ENCODE results near the gene MYL10. TPM values are rescaled to one million over a fixed set of nuclear protein-coding genes. Genes with fewer than 3 reads are reported as not detected.
"Not testable (repeated sequence)": the region's sequence is repeated elsewhere in the genome, so short reads cannot be mapped to it uniquely, and the experiment has no call there.

The MYL10 gene
- total RNA-seq, 2 donors from 2014 or later: not detected

GRCh38 chr7:101608772-101609713 lies 20.1 kb downstream of the MYL10 start:
- Histone ChIP-seq H3K9me3 (no peaks in the 10 kb centered on the region), H3K27me3 (replicated peaks; ENCODE audit: insufficient read depth) (no peaks in the 10 kb centered on the region), H3K4me1 (ENCODE audit: control insufficient read depth in 1 of 2, low read depth in 2 of 2) (peaks cover 14 to 16% of the 10 kb centered on the region in 2 donors), H3K27ac (no peak overlapping the region), H3K4me3 (no peak overlapping the region), H3K36me3 (no peaks in the 10 kb centered on the region)
- TF ChIP-seq CTCF (IDR thresholded peaks at IDR 0.05): no peak
- ATAC-seq (ENCODE audit: insufficient number of reproducible peaks, low FRiP score, low read depth) (no peak), DNase-seq (ENCODE audit: low spot score) (no peak)

GRCh38 chr7:101606498-101606923 lies 22.6 kb downstream of the MYL10 start:
- no peak overlapping the region for H3K4me3 ChIP-seq
- no peak overlapping the region for H3K27ac ChIP-seq

GRCh38 chr7:101605611-101606497 lies 23.2 kb downstream of the MYL10 start:
- Histone ChIP-seq H3K9me3 (no peaks in the 10 kb centered on the region), H3K27ac (no peak overlapping the region), H3K27me3 (replicated peaks; ENCODE audit: insufficient read depth) (no peaks in the 10 kb centered on the region), H3K4me3 (no peak overlapping the region), H3K36me3 (no peaks in the 10 kb centered on the region), H3K4me1 (ENCODE audit: control insufficient read depth in 1 of 2, low read depth in 2 of 2) (peaks cover 4 to 12% of the 10 kb centered on the region in 2 donors)
- ATAC-seq (ENCODE audit: insufficient number of reproducible peaks, low FRiP score, low read depth): no peak
- no peak for TF ChIP-seq CTCF (IDR thresholded peaks at IDR 0.05)
- DNase-seq (ENCODE audit: low spot score): no peak

More at GRCh38 chr7:101606498-101606923, 22.6 kb downstream of the MYL10 start:
- no peaks in the 10 kb centered on the region for H3K9me3 ChIP-seq
- no peak for TF ChIP-seq CTCF (IDR thresholded peaks at IDR 0.05)
- ATAC-seq (ENCODE audit: insufficient number of reproducible peaks, low FRiP score, low read depth) (no peak), DNase-seq (ENCODE audit: low spot score) (no peak)
- H3K27me3 ChIP-seq (replicated peaks; ENCODE audit: insufficient read depth): no peaks in the 10 kb centered on the region
- peaks cover 4 to 12% of the 10 kb centered on the region in 2 donors for H3K4me1 ChIP-seq (ENCODE audit: control insufficient read depth in 1 of 2, low read depth in 2 of 2)
- no peaks in the 10 kb centered on the region for H3K36me3 ChIP-seq

- H3K27ac ChIP-seq; ATAC-seq (ENCODE audit: insufficient number of reproducible peaks, low FRiP score, low read depth): not testable (repeated sequence)
- H3K4me1 ChIP-seq (ENCODE audit: control insufficient read depth in 1 of 2, low read depth in 2 of 2): peaks cover 4 to 12% of the 10 kb centered on the region in 2 donors
Observed at GRCh38 chr7:101604934-101605332, 24.2 kb downstream of the MYL10 start.

GRCh38 chr7:101604331-101604933 lies 24.7 kb downstream of the MYL10 start:
- H3K27ac ChIP-seq: no peak overlapping the region
- DNase-seq (ENCODE audit: low spot score) (no peak), ATAC-seq (ENCODE audit: insufficient number of reproducible peaks, low FRiP score, low read depth) (no peak)
- H3K9me3 ChIP-seq: no peaks in the 10 kb centered on the region
- H3K4me1 ChIP-seq (ENCODE audit: control insufficient read depth in 1 of 2, low read depth in 2 of 2): peaks cover 4 to 12% of the 10 kb centered on the region in 2 donors
- no peak for TF ChIP-seq CTCF (IDR thresholded peaks at IDR 0.05)
- no peaks in the 10 kb centered on the region for H3K36me3 ChIP-seq
- no peak overlapping the region for H3K4me3 ChIP-seq
- no peaks in the 10 kb centered on the region for H3K27me3 ChIP-seq (replicated peaks; ENCODE audit: insufficient read depth)

More at GRCh38 chr7:101604934-101605332, 24.2 kb downstream of the MYL10 start:
- H3K9me3 ChIP-seq; H3K36me3 ChIP-seq; DNase-seq (ENCODE audit: low spot score); H3K27me3 ChIP-seq (replicated peaks; ENCODE audit: insufficient read depth); H3K4me3 ChIP-seq: not testable (repeated sequence)
